Heart right ventricle (tissue), 16 donors: Measurements from ENCODE around the gene FUNDC1. TPM values are rescaled to one million over a fixed set of nuclear protein-coding genes. Genes with fewer than 3 reads are reported as not detected.
"Not testable (repeated sequence)": the region's sequence is repeated elsewhere in the genome, so short reads cannot be mapped to it uniquely, and the experiment has no call there.

Experiments used
- ATAC-seq, 8 donors: fragments of 200-7000 bp; cut with Tn5 transposase; one replicate each; pipeline ENCODE4 v1.9.1; 2020; ENCODE audit warnings: mild to moderate bottlenecking in 8 of 8, moderate library complexity in 8 of 8, moderate number of reproducible peaks in 1 of 8
- DNase-seq, 2 donors: peaks; one replicate each; pipeline ENCODE4 v3.0.0-alpha.2; 2020
- H3K27ac ChIP-seq, 10 donors: fragments of 200-600 bp; sonication (generic) in 2 of 10; one replicate each; pipeline versions ENCODE4 v1.5.0 to v1.8.0; 2020 to 2022; ENCODE audit warnings: mild to moderate bottlenecking in 3 of 10
- H3K27me3 ChIP-seq, 7 donors: fragments of 200-600 bp; one replicate each; pipeline ENCODE4 v1.8.0; 2021 to 2022; ENCODE audit warnings: mild to moderate bottlenecking in 2 of 7
- H3K36me3 ChIP-seq, 9 donors: fragments of 200-600 bp; sonication (generic) in 1 of 9; one replicate each; pipeline versions ENCODE4 v1.5.0 to v1.8.0; 2020 to 2022; ENCODE audit warnings: mild to moderate bottlenecking in 2 of 9
- H3K4me1 ChIP-seq, 9 donors: fragments of 200-600 bp; sonication (generic) in 1 of 9; one replicate each; pipeline versions ENCODE4 v1.5.0 to v1.8.0; 2020 to 2022; ENCODE audit warnings: mild to moderate bottlenecking in 4 of 9
- H3K4me3 ChIP-seq, 10 donors: fragments of 200-600 bp; sonication (generic) in 2 of 10; one replicate each; pipeline versions ENCODE4 v1.5.0 to v1.8.0; 2020 to 2022; ENCODE audit warnings: mild to moderate bottlenecking in 7 of 10, moderate library complexity in 2 of 10
- H3K9me3 ChIP-seq, 11 donors: fragments of 200-600 bp in 10 of 11; sonication (generic) in 2 of 11; one replicate each; pipeline versions ENCODE4 v1.5.0 to v1.8.0; 2013 to 2022; ENCODE audit warnings: mild to moderate bottlenecking in 2 of 11, control low read depth in 1 of 11, moderate library complexity in 1 of 11
- CTCF ChIP-seq, 9 donors: fragments of 200-600 bp; sonication (generic) in 2 of 9; IDR thresholded peaks; one replicate each; pipeline versions ENCODE4 v1.5.0 to v1.8.0; 2021 to 2022; ENCODE audit warnings: antibody characterized with exemption in 9 of 9, mild to moderate bottlenecking in 5 of 9, moderate library complexity in 1 of 9
- WGBS, 2 donors: extraction: QIAGEN DNeasy Blood & Tissue Kit; methylation state at CpG; one replicate each; pipeline ENCODE4 v1.1.7; 2013; ENCODE audit warnings: inconsistent platforms in 1 of 2; 5-methylcytosine and 5-hydroxymethylcytosine counted together
- intact Hi-C, 10 donors: fragments of 100-400 bp; cut with DNase I; formaldehyde crosslinking; loops; one replicate each; pipeline versions ENCODE4 v1.11.1 to v1.14.2; 2022
- polyA plus RNA-seq, 2 donors: library from polyadenylated mRNA; stranded (reverse); fragments of 200-250 nt; gene quantifications; one replicate each; pipeline ENCODE4 v1.2.3, GENCODE V29; 2013
- total RNA-seq, 10 donors: library from RNA; stranded (reverse); fragmentation: NEBNext Ultra II Directional in 3 of 10; extraction: Animal tissue kit (Norgen Biotek cat#: 25700) in 3 of 10; gene quantifications; one replicate each; pipeline versions ENCODE4 v1.2.1 to v1.2.4, GENCODE V29; 2021 to 2023
- donor health status: Arrhythmogenic right ventricular cardiomyopathy.
- donor health status: ischemic (EF 13 %, LVEDD 7.1; RV severe dilation, severe dysfunction).
- donor health status: healthy with polysubstance abuse.
- donor health status: DM: no; HTN: yes; CAD: no.
- donor health status: DM: no; HTN: no; CAD: no.
- donor health status: ischemic (EF 25% LVEDD 6.9; RV normal size, moderate dysfunction).
- donor health status: ischemic (EF 25% LVEDD 5.7; RV mildly dilated, moderate dysfunction).
- donor health status: healthy.
- donor health status: DM: yes; HTN: yes; CAD: no.
- donor health status: Ischemic cardiomyopathy.
- donor health status: ischemic (EF 35%, LVEDD 5.7; RV mildly dilated, moderate dysfunction).
- donor health status: nonischemic (EF 11% LVEDD 7.7; RV severe dilation, severe dysfunction).
- donor health status: DM: yes; HTN: yes; CAD: no.
- donor health status: PGD.
- donor health status: ischemic (EF 29% LVEDD 5.4; RV normal size, mild dysfunction).
- donor health status: nonischemic (EF 23%, LVEDD 6.1; RV moderate dilation, normal function).

FUNDC1 gene
- total and polyA plus RNA-seq, 12 donors: 17.8 to 32.1 (median 26.4) TPM

- Histone ChIP-seq H3K4me1 (no peaks in the 10 kb centered on the region), H3K27me3 (no peaks in the 10 kb centered on the region), H3K4me3 (no peak overlapping the region), H3K36me3 (no peaks in the 10 kb centered on the region), H3K9me3 (peaks cover 0 to 38% (median 0%) of the 10 kb centered on the region in 11 donors), H3K27ac (no peak overlapping the region)
- no peak for TF ChIP-seq CTCF (IDR thresholded peaks at IDR 0.05)
- intact Hi-C loops: no loop called here
- DNase-seq (no peak), ATAC-seq (no peak)
- 66 to 78% methylated on average over 2 of the region's 2 CpGs for WGBS, 2 donors
Observed at GRCh38 chrX:44570522-44570921, 27.9 kb upstream of the FUNDC1 start.

GRCh38 chrX:44569122-44569521, 26.5 kb upstream of the FUNDC1 start:
- peak in 1 of 8 donors; percentile 42 for ATAC-seq
- TF ChIP-seq CTCF (IDR thresholded peaks at IDR 0.05): no peak
- peaks cover 0 to 35% (median 0%) of the 10 kb centered on the region in 11 donors for H3K9me3 ChIP-seq
- no peak overlapping the region for H3K4me3 ChIP-seq
- DNase-seq: no peak
- intact Hi-C loops: no loop called here
- WGBS, 2 donors: 82 to 100% methylated on average over 1 of the region's 1 CpG
- no peaks in the 10 kb centered on the region for H3K27me3 ChIP-seq
- no peaks in the 10 kb centered on the region for H3K36me3 ChIP-seq
- no peak overlapping the region for H3K27ac ChIP-seq
- H3K4me1 ChIP-seq: no peaks in the 10 kb centered on the region

- H3K27ac ChIP-seq: no peak overlapping the region
- intact Hi-C loops: no loop called here
- H3K36me3 ChIP-seq: no peaks in the 10 kb centered on the region
- 58 to 64% methylated on average over 3 of the region's 3 CpGs for WGBS, 2 donors
- no peaks in the 10 kb centered on the region for H3K4me1 ChIP-seq
- no peak for TF ChIP-seq CTCF (IDR thresholded peaks at IDR 0.05)
- no peak for DNase-seq
- H3K4me3 ChIP-seq: no peak overlapping the region
- H3K27me3 ChIP-seq: no peaks in the 10 kb centered on the region
- no peak for ATAC-seq
- peaks cover 0 to 25% (median 0%) of the 10 kb centered on the region in 11 donors for H3K9me3 ChIP-seq
Observed at GRCh38 chrX:44568196-44568595, 25.5 kb upstream of the FUNDC1 start.

GRCh38 chrX:44561896-44562295, 19.2 kb upstream of the FUNDC1 start:
- H3K4me1 ChIP-seq, intact Hi-C loops, H3K4me3 ChIP-seq, H3K27ac ChIP-seq, ATAC-seq, H3K36me3 ChIP-seq, DNase-seq, H3K9me3 ChIP-seq: not testable (repeated sequence)
- H3K27me3 ChIP-seq: peaks cover 0 to 17% (median 0%) of the 10 kb centered on the region in 7 donors
- 81 to 85% methylated on average over 6 of the region's 6 CpGs for WGBS, 2 donors

GRCh38 chrX:44550563-44550962, 7.9 kb upstream of the FUNDC1 start:
- intact Hi-C loops: no loop called here
- Histone ChIP-seq H3K4me3 (no peak overlapping the region), H3K27ac (no peak overlapping the region), H3K9me3 (no peaks in the 10 kb centered on the region), H3K36me3 (no peaks in the 10 kb centered on the region), H3K27me3 (peaks cover 0 to 29% (median 0%) of the 10 kb centered on the region in 7 donors), H3K4me1 (no peaks in the 10 kb centered on the region)
- ATAC-seq (no peak), DNase-seq (no peak)
- 90 to 93% methylated on average over 5 of the region's 5 CpGs for WGBS, 2 donors
- TF ChIP-seq CTCF (IDR thresholded peaks at IDR 0.05): no peak

GRCh38 chrX:44545454-44545853, 2.8 kb upstream of the FUNDC1 start:
- Histone ChIP-seq H3K4me1 (peaks cover 0 to 17% (median 8%) of the 10 kb centered on the region in 9 donors), H3K27me3 (peaks cover 0 to 19% (median 0%) of the 10 kb centered on the region in 7 donors)
- H3K4me3 ChIP-seq, H3K36me3 ChIP-seq, H3K27ac ChIP-seq, intact Hi-C loops, DNase-seq, H3K9me3 ChIP-seq, ATAC-seq: not testable (repeated sequence)
- WGBS, 2 donors: 65 to 76% methylated on average over 5 of the region's 5 CpGs
